ENCODE results near the gene HSD17B4.
"Not testable (repeated sequence)": the region's sequence is repeated elsewhere in the genome, so short reads cannot be mapped to it uniquely, and the experiment has no call there.

Gene HSD17B4

GRCh38 chr5:119414124-119414734 is 38.1 kb upstream of the HSD17B4 start:
- WGBS (ENCODE audit: insufficient coverage, insufficient read length), result no CpG with 5 or more reads among the region's 13 CpGs

DNA sequence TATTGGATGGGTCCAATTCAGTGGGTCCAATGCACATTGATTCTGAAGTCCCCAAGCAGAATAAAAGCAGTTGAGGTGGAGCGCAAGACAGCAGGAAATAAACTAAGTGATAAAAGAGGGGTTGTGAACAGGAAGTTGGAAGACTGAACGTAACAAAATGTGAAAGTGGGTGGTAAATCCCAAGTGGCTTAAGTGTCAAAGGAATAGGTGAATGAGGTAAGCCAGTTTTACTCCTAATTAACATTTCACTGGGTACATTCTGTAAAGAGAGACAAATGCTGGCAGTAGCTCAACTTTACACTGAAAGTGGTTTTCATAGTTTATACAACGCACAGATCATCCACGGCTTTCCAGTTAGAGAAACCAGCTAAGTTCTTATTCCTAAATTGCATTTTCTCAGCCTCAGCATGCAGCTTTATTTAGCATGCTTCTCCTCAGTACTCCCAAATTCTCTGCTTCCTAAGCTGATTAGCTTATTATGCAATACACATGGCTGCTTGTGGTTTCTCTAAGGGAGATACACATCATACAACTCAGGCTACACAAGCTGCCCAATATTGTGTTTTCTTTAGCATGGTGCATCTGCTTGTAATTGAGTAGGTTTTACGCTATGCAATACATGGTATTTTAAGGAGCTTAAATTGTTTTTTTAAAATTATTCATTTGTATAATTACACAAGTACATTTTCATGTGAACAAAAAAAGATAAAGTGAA is 34.2 kb upstream of the HSD17B4 start:
- no peak overlapping the region for H3K4me3 ChIP-seq (ENCODE audit: low read length)
- no peaks in the 10 kb centered on the region for H3K36me3 ChIP-seq (ENCODE audit: control insufficient read depth, insufficient read depth, low read length)
- DNase-seq (ENCODE audit: low read depth, low spot score), result no peak
- no peak overlapping the region for H3K27ac ChIP-seq (ENCODE audit: low read length)
- no peaks in the 10 kb centered on the region for H3K4me1 ChIP-seq (ENCODE audit: control insufficient read depth, insufficient read depth, low read length)
- no peaks in the 10 kb centered on the region for H3K9me3 ChIP-seq (ENCODE audit: control insufficient read depth, insufficient read depth, low read length)
- no CpG with 5 or more reads among the region's 5 CpGs for WGBS (ENCODE audit: insufficient coverage, insufficient read length)
- H3K27me3 ChIP-seq (ENCODE audit: control insufficient read depth, insufficient read depth, low read length), result no peaks in the 10 kb centered on the region

More at GRCh38 chr5:119414124-119414734, 38.1 kb upstream of the HSD17B4 start:
- H3K4me1 ChIP-seq (ENCODE audit: control insufficient read depth, insufficient read depth, low read length); H3K27ac ChIP-seq (ENCODE audit: low read length); H3K27me3 ChIP-seq (ENCODE audit: control insufficient read depth, insufficient read depth, low read length); DNase-seq (ENCODE audit: low read depth, low spot score); H3K4me3 ChIP-seq (ENCODE audit: low read length); H3K36me3 ChIP-seq (ENCODE audit: control insufficient read depth, insufficient read depth, low read length); H3K9me3 ChIP-seq (ENCODE audit: control insufficient read depth, insufficient read depth, low read length): not testable (repeated sequence)

DNA sequence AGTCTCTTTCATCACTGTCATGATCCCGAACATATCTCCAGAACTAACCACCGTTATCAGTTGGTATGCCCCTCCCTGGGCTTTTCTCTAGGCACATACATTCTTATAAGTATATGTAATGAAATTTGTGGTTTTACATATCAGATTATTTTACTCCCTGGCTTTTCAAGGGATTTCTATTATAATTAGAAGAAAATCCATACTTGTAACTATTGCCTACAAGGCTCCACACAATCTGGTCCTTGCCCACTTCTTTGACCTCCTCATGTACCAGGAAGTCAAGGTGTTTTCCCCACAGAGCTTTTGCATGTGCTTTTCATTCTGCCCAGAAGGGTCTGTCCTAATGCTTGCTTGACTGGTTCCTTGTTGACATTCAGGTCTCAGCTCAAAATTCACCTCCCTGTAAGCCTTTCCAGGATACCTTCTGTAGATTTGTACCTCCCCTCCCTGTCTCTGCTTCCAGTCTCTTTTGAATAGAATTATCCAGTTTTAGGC is 33.6 kb upstream of the HSD17B4 start:
- Histone ChIP-seq H3K36me3 (ENCODE audit: control insufficient read depth, insufficient read depth, low read length) (no peaks in the 10 kb centered on the region), H3K27ac (ENCODE audit: low read length) (no peak overlapping the region), H3K27me3 (ENCODE audit: control insufficient read depth, insufficient read depth, low read length) (no peaks in the 10 kb centered on the region), H3K4me1 (ENCODE audit: control insufficient read depth, insufficient read depth, low read length) (no peaks in the 10 kb centered on the region), H3K4me3 (ENCODE audit: low read length) (no peak overlapping the region), H3K9me3 (ENCODE audit: control insufficient read depth, insufficient read depth, low read length) (no peaks in the 10 kb centered on the region)
- no peak for DNase-seq (ENCODE audit: low read depth, low spot score)
- WGBS (ENCODE audit: insufficient coverage, insufficient read length), result no CpG with 5 or more reads among the region's 2 CpGs

GRCh38 chr5:119420169-119420568 is 32.1 kb upstream of the HSD17B4 start:
- no peak overlapping the region for H3K27ac ChIP-seq (ENCODE audit: low read length)
- H3K9me3 ChIP-seq (ENCODE audit: control insufficient read depth, insufficient read depth, low read length), result no peaks in the 10 kb centered on the region
- H3K36me3 ChIP-seq (ENCODE audit: control insufficient read depth, insufficient read depth, low read length), result no peaks in the 10 kb centered on the region
- WGBS (ENCODE audit: insufficient coverage, insufficient read length), result no CpG with 5 or more reads among the region's 3 CpGs
- DNase-seq (ENCODE audit: low read depth, low spot score), result no peak
- no peak overlapping the region for H3K4me3 ChIP-seq (ENCODE audit: low read length)
- no peaks in the 10 kb centered on the region for H3K27me3 ChIP-seq (ENCODE audit: control insufficient read depth, insufficient read depth, low read length)
- H3K4me1 ChIP-seq (ENCODE audit: control insufficient read depth, insufficient read depth, low read length), result no peaks in the 10 kb centered on the region

DNA sequence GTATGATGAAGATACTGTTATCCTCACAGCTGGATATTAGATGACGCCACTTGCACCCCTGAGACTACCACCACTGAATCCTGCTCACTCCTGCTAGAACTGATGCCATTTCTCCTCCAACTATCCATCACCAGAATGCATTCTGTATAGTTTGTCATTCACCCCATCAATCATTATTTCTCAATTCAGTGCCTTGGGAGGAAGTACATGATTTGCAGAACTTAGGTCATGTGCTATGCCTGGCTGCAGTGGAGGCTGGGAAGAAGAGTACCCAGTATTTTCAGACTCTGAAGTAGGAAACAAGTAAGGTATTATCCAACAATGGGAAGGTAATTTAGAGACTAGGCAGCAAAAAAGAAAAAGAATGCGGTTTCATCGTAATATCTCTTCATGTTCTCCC is 26.2 kb upstream of the HSD17B4 start:
- H3K27ac ChIP-seq (ENCODE audit: low read length), result no peak overlapping the region
- DNase-seq (ENCODE audit: low read depth, low spot score), result no peak
- no peaks in the 10 kb centered on the region for H3K27me3 ChIP-seq (ENCODE audit: control insufficient read depth, insufficient read depth, low read length)
- no peaks in the 10 kb centered on the region for H3K9me3 ChIP-seq (ENCODE audit: control insufficient read depth, insufficient read depth, low read length)
- no peaks in the 10 kb centered on the region for H3K4me1 ChIP-seq (ENCODE audit: control insufficient read depth, insufficient read depth, low read length)
- H3K4me3 ChIP-seq (ENCODE audit: low read length), result no peak overlapping the region
- WGBS (ENCODE audit: insufficient coverage, insufficient read length), result no CpG with 5 or more reads among the region's 3 CpGs
- no peaks in the 10 kb centered on the region for H3K36me3 ChIP-seq (ENCODE audit: control insufficient read depth, insufficient read depth, low read length)

DNA sequence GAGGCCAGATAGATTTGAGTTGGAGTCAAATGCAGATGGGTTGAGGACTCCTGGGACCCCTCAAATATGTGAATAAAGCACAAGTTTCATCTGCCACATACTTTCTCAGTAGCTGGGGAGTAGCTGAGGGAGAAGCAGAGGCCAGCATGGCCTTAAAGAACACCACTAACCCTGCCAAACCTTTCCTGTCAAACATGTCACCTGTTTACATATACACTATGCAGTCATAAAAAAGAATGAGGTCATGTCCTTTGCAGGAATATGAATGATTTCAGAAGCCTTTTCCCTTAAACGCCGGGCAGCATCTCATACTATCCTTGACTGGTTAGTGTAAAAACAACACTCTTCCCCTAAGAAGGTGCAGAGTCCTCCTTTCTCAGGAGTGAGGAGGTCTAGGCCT is 25.2 kb upstream of the HSD17B4 start:
- Histone ChIP-seq H3K4me1 (ENCODE audit: control insufficient read depth, insufficient read depth, low read length) (no peaks in the 10 kb centered on the region), H3K9me3 (ENCODE audit: control insufficient read depth, insufficient read depth, low read length) (no peaks in the 10 kb centered on the region), H3K4me3 (ENCODE audit: low read length) (no peak overlapping the region), H3K36me3 (ENCODE audit: control insufficient read depth, insufficient read depth, low read length) (no peaks in the 10 kb centered on the region), H3K27ac (ENCODE audit: low read length) (no peak overlapping the region), H3K27me3 (ENCODE audit: control insufficient read depth, insufficient read depth, low read length) (no peaks in the 10 kb centered on the region)
- no CpG with 5 or more reads among the region's 2 CpGs for WGBS (ENCODE audit: insufficient coverage, insufficient read length)
- no peak for DNase-seq (ENCODE audit: low read depth, low spot score)

DNA sequence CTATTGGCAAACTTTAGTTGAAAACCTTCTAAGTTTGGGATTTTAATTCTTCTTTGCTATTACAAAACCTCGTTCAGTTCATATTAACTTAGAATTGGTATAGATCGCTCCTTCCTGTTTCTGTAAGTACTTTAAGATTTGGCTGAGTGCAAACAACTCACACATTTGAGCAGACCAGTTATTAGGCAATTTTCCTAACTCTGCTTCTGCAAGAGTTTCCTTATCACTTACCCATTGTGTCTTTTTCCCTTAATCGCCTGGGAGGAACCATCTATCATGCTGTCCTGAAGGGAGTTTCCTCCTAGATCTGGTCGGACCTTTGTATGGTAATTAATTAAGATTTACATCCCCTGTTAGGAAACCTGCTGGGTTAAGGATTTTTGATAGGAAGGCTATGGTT is 24.7 kb upstream of the HSD17B4 start:
- H3K27me3 ChIP-seq (ENCODE audit: control insufficient read depth, insufficient read depth, low read length); DNase-seq (ENCODE audit: low read depth, low spot score); H3K4me3 ChIP-seq (ENCODE audit: low read length); H3K27ac ChIP-seq (ENCODE audit: low read length); H3K36me3 ChIP-seq (ENCODE audit: control insufficient read depth, insufficient read depth, low read length); H3K9me3 ChIP-seq (ENCODE audit: control insufficient read depth, insufficient read depth, low read length); H3K4me1 ChIP-seq (ENCODE audit: control insufficient read depth, insufficient read depth, low read length): not testable (repeated sequence)
- no CpG with 5 or more reads among the region's 4 CpGs for WGBS (ENCODE audit: insufficient coverage, insufficient read length)

DNA sequence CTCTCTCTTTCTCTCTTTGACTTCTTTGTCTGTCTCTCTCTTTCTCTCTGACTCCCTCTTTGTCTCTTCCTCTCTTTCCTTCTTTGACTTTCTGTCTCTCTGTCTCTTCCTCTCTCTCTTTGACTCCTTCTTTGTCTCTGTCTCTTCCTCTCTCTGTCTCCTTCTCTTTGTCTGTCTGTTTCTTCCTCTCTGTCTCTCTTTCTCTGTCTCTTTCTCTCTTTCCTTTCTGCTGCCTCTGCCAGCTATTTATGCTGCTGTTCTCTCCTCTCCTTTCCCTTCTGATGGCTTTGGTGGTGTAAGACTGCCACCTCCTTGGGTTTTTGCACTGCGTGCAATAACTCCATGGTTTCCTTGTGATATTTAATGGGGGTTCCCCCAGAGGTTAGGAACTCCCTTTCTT is 24.1 kb upstream of the HSD17B4 start:
- no CpG with 5 or more reads among the region's 1 CpG for WGBS (ENCODE audit: insufficient coverage, insufficient read length)
- DNase-seq (ENCODE audit: low read depth, low spot score), result not testable (repeated sequence)

DNA sequence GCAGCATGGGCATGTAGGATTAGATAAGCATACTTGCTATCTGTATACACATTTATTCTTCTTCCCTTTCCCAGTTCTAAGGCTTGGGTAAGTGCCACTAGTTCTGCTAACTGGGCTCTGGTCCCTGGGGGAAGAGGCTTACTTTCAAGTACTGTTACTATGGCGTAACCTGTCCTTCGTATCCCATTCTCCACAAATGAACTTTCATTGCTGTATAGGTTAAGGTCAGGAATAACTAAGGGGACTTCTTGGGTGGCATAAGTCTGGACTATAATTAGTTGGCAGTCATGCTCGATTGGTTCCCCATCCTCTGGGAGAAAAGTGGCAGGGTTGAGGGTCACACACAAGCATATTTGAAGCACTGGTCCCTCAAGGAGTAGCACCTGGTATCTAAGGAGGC is 23.7 kb upstream of the HSD17B4 start:
- no CpG with 5 or more reads among the region's 3 CpGs for WGBS (ENCODE audit: insufficient coverage, insufficient read length)
- H3K27ac ChIP-seq (ENCODE audit: low read length); H3K4me1 ChIP-seq (ENCODE audit: control insufficient read depth, insufficient read depth, low read length); H3K9me3 ChIP-seq (ENCODE audit: control insufficient read depth, insufficient read depth, low read length); H3K36me3 ChIP-seq (ENCODE audit: control insufficient read depth, insufficient read depth, low read length); DNase-seq (ENCODE audit: low read depth, low spot score); H3K4me3 ChIP-seq (ENCODE audit: low read length); H3K27me3 ChIP-seq (ENCODE audit: control insufficient read depth, insufficient read depth, low read length): not testable (repeated sequence)

More for the DNA sequence above, 24.1 kb upstream of the HSD17B4 start:
- H3K27ac ChIP-seq (ENCODE audit: low read length); H3K4me1 ChIP-seq (ENCODE audit: control insufficient read depth, insufficient read depth, low read length); H3K9me3 ChIP-seq (ENCODE audit: control insufficient read depth, insufficient read depth, low read length); H3K36me3 ChIP-seq (ENCODE audit: control insufficient read depth, insufficient read depth, low read length); H3K4me3 ChIP-seq (ENCODE audit: low read length); H3K27me3 ChIP-seq (ENCODE audit: control insufficient read depth, insufficient read depth, low read length): not testable (repeated sequence)

DNA sequence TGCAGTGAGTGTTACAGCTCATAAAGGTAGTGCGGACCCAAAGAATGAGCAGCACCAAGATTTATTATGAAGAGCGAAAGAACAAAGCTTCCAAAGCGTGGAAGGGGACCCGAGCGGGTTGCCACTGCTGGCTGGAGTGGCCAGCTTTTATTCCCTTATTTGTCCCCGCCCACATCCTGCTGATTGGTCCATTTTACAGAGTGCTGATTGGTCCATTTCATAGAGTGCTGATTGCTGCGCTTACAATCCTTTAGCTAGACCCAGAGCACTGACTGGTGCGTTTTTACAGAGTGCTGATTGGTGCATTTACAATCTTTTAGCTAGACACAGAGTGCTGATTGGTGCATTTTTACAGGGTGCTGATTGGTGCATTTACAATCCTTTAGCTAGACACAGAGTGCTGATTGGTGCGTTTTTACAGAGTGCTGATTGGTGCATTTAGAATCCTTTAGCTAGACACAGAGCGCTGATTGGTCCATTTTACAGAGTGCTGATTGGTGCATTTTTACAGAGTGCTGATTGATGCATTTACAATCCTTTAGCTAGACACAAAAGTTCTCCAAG is 19.5 kb upstream of the HSD17B4 start:
- H3K27me3 ChIP-seq (ENCODE audit: control insufficient read depth, insufficient read depth, low read length); H3K36me3 ChIP-seq (ENCODE audit: control insufficient read depth, insufficient read depth, low read length); DNase-seq (ENCODE audit: low read depth, low spot score); H3K4me3 ChIP-seq (ENCODE audit: low read length); H3K9me3 ChIP-seq (ENCODE audit: control insufficient read depth, insufficient read depth, low read length); H3K27ac ChIP-seq (ENCODE audit: low read length); H3K4me1 ChIP-seq (ENCODE audit: control insufficient read depth, insufficient read depth, low read length): not testable (repeated sequence)
- WGBS (ENCODE audit: insufficient coverage, insufficient read length), result no CpG with 5 or more reads among the region's 10 CpGs

All from iPS DF 6.9 (cell line).